SK-N-SH treated with all-trans-retinoic acid at 6 μM for 48 hours (cell line): ENCODE results near the gene SLC16A6.

Source experiments
- ATAC-seq: fragments of 200-7000 bp; cut with Tn5 transposase; 3 replicates; pipeline ENCODE4 v1.9.1; 2020; ENCODE audit warnings: mild to moderate bottlenecking, moderate library complexity
- BACH2 ChIP-seq: fragments of 250-450 bp; sonication (Bioruptor Pico); IDR thresholded peaks from 2 replicates; pipeline ENCODE4 v1.9.0; 2021; ENCODE audit warnings: mild to moderate bottlenecking, borderline replicate concordance
- CSDC2 ChIP-seq: fragments of 250-450 bp; sonication (Bioruptor Pico); IDR thresholded peaks from 2 replicates; pipeline ENCODE4 v1.5.0; 2020; ENCODE audit warnings: mild to moderate bottlenecking, moderate library complexity
- CSRNP3 ChIP-seq: fragments of 250-450 bp; sonication (Bioruptor Pico); IDR thresholded peaks from 2 replicates; pipeline ENCODE4 v1.5.1; 2021; ENCODE audit warnings: mild to moderate bottlenecking, moderate library complexity
- ESRRG ChIP-seq: fragments of 250-450 bp; sonication (Bioruptor Pico); IDR thresholded peaks from 2 replicates; pipeline ENCODE4 v1.6.1; 2021; ENCODE audit warnings: mild to moderate bottlenecking
- GLIS3 ChIP-seq: fragments of 250-450 bp; sonication (Bioruptor Pico); IDR thresholded peaks from 2 replicates; pipeline ENCODE4 v1.5.0; 2020; ENCODE audit warnings: mild to moderate bottlenecking, moderate library complexity
- ISL1 ChIP-seq: fragments of 250-450 bp; sonication (Bioruptor Pico); IDR thresholded peaks from 2 replicates; pipeline ENCODE4 v2.1.2; 2022; ENCODE audit warnings: mild to moderate bottlenecking, moderate library complexity
- OSR1 ChIP-seq: fragments of 250-450 bp; sonication (Bioruptor Pico); IDR thresholded peaks from 2 replicates; pipeline ENCODE4 v1.8.0; 2022; ENCODE audit warnings: moderate library complexity, mild to moderate bottlenecking, inconsistent platforms
- PATZ1 ChIP-seq: fragments of 250-450 bp; sonication (Bioruptor Pico); IDR thresholded peaks from 2 replicates; pipeline ENCODE4 v1.8.0; 2020; ENCODE audit warnings: mild to moderate bottlenecking, moderate library complexity, borderline replicate concordance
- PPARA ChIP-seq: fragments of 250-450 bp; sonication (Bioruptor Pico); IDR thresholded peaks from 2 replicates; pipeline ENCODE4 v1.5.0; 2020; ENCODE audit warnings: mild to moderate bottlenecking, borderline replicate concordance
- RARB ChIP-seq: fragments of 250-450 bp; sonication (Bioruptor Pico); IDR thresholded peaks from 2 replicates; pipeline ENCODE4 v1.8.0; 2021; ENCODE audit warnings: mild to moderate bottlenecking, moderate library complexity
- SNAI2 ChIP-seq: fragments of 250-450 bp; sonication (Bioruptor Pico); IDR thresholded peaks from 2 replicates; pipeline ENCODE4 v1.5.0; 2020; ENCODE audit warnings: mild to moderate bottlenecking, moderate library complexity
- TCF4 ChIP-seq: fragments of 250-450 bp; sonication (Bioruptor Pico); IDR thresholded peaks from 2 replicates; pipeline ENCODE4 v1.8.0; 2021; ENCODE audit warnings: mild to moderate bottlenecking, moderate library complexity, borderline replicate concordance
- TSHZ2 ChIP-seq: fragments of 250-450 bp; sonication (Bioruptor Pico); IDR thresholded peaks from 2 replicates; pipeline ENCODE4 v1.5.0; 2020; ENCODE audit warnings: mild to moderate bottlenecking, moderate library complexity
- ZC3H10 ChIP-seq: fragments of 250-450 bp; sonication (Bioruptor Pico); IDR thresholded peaks from 2 replicates; pipeline ENCODE4 v1.5.1; 2021; ENCODE audit warnings: mild to moderate bottlenecking, moderate library complexity
- ZFP3 ChIP-seq: fragments of 250-450 bp; sonication (Bioruptor Pico); IDR thresholded peaks from 2 replicates; pipeline ENCODE4 v1.5.0; 2020; ENCODE audit warnings: mild to moderate bottlenecking, moderate library complexity
- ZFP30 ChIP-seq: fragments of 450-650 bp; formaldehyde crosslinking; IDR thresholded peaks from 2 replicates; pipeline ENCODE4 v1.5.0; 2022; ENCODE audit warnings: mild to moderate bottlenecking, moderate library complexity
- ZNF565 ChIP-seq: fragments of 450-650 bp; formaldehyde crosslinking; conservative IDR thresholded peaks from 2 replicates; pipeline ENCODE4 v1.5.0; 2020; ENCODE audit warnings: low read depth, mild to moderate bottlenecking, moderate library complexity
- ZNF70 ChIP-seq: fragments of 450-650 bp; formaldehyde crosslinking; IDR thresholded peaks from 2 replicates; pipeline ENCODE4 v1.5.0; 2020; ENCODE audit warnings: mild to moderate bottlenecking, moderate library complexity
- ZNF8 ChIP-seq: fragments of 450-650 bp; formaldehyde crosslinking; IDR thresholded peaks from 2 replicates; pipeline ENCODE4 v1.5.0; 2020; ENCODE audit warnings: mild to moderate bottlenecking, moderate library complexity

SLC16A6 gene

GRCh38 chr17:68302066-68302564 lies 11.2 kb upstream of the SLC16A6 start:
- TF ChIP-seq ZNF8 (no peak), ZNF70 (CRISPR knock-in tag) (no peak), ZNF565 (CRISPR knock-in tag) (no peak), TCF4 (CRISPR knock-in tag) (peak; percentile 77; the same call in 1 of the 2 replicates)
- peak; percentile 20; the same call in 1 of the 3 replicates for ATAC-seq

GRCh38 chr17:68301438-68301959 lies 10.6 kb upstream of the SLC16A6 start:
- TF ChIP-seq PATZ1 (CRISPR knock-in tag) = no peak
- no peak for TF ChIP-seq ZNF8
- no peak for TF ChIP-seq SNAI2 (CRISPR knock-in tag)
- no peak for TF ChIP-seq ESRRG
- no peak for TF ChIP-seq PPARA (CRISPR knock-in tag)
- no peak for TF ChIP-seq OSR1 (CRISPR knock-in tag)
- no peak for TF ChIP-seq ZFP30 (CRISPR knock-in tag)
- no peak for TF ChIP-seq ZC3H10 (CRISPR knock-in tag)
- TF ChIP-seq TSHZ2 (CRISPR knock-in tag) = no peak
- TF ChIP-seq CSDC2 = no peak
- TF ChIP-seq ZFP3 (CRISPR knock-in tag) = no peak
- TF ChIP-seq CSRNP3 (CRISPR knock-in tag) = no peak
- no peak for TF ChIP-seq ISL1 (CRISPR knock-in tag)
- TF ChIP-seq GLIS3 (CRISPR knock-in tag) = no peak
- TF ChIP-seq TCF4 (CRISPR knock-in tag) = no peak
- no peak for TF ChIP-seq BACH2
- TF ChIP-seq ZNF565 (CRISPR knock-in tag) = no peak
- TF ChIP-seq, all 23 proteins: peak for 0
- ATAC-seq = no peak; the same call in 1 of the 3 replicates

GRCh38 chr17:68299817-68300216 lies 8.9 kb upstream of the SLC16A6 start:
- ATAC-seq = no peak
- TF ChIP-seq GLIS3 (CRISPR knock-in tag) = no peak
- TF ChIP-seq TSHZ2 (CRISPR knock-in tag) = no peak
- TF ChIP-seq ZNF70 (CRISPR knock-in tag) = no peak
- no peak for TF ChIP-seq ZNF8
- no peak for TF ChIP-seq SNAI2 (CRISPR knock-in tag)
- no peak for TF ChIP-seq ESRRG

- ATAC-seq = no peak
- TF ChIP-seq ZNF565 (CRISPR knock-in tag) = no peak
- TF ChIP-seq PATZ1 (CRISPR knock-in tag) = no peak
- TF ChIP-seq SNAI2 (CRISPR knock-in tag) = no peak
- TF ChIP-seq ESRRG = no peak
- no peak for TF ChIP-seq CSDC2
- no peak for TF ChIP-seq PPARA (CRISPR knock-in tag)
- TF ChIP-seq ZNF8 = no peak
- no peak for TF ChIP-seq OSR1 (CRISPR knock-in tag)
- TF ChIP-seq BACH2 = no peak
- TF ChIP-seq RARB (CRISPR knock-in tag) = no peak
- TF ChIP-seq TSHZ2 (CRISPR knock-in tag) = no peak
- TF ChIP-seq ISL1 (CRISPR knock-in tag) = no peak
Measured at GRCh38 chr17:68298601-68299000, 7.7 kb upstream of the SLC16A6 start.
